ENCODE measurements around the gene DDI2.

DDI2 gene

DNA sequence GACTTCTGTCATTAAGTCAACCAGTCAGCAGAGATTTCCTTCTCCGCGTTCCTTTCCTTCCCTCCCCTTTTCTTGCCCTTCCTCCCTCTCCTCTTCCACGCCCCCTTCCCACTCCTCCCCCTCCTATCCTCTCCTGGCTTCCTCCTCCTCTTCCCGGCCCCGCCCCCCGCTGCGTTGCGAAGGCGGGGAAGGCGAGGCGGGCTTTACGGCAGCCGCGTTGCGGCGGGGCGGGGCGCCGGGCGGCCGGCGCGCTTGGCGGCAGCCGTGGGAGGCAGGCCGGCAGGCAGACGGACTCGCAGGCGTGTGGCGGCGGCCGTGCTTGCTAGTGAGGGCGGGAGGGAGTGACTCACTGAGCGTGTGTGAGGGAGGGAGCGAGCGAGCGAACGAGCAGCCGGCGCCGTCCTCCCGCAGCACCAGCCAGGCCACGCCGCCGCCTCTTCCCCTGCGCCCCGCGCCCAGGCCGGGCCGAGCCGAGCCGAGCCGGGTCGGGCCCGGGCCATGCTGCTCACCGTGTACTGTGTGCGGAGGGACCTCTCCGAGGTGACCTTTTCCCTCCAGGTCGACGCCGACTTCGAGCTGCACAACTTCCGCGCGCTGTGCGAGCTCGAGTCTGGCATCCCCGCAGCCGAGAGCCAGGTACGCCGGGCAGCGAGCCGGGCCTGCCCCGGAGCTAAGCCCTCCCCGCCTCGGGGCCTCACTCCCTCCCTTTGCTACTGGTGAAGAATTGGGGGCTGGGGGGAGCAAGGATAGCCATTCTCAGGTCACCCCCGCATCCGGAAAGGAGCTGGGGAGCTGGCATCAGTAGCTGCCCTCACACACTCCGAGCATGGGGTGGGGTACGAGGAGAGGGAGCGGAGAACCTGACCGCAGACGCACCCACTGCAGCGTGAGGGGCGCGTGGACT is at the start of gene DDI2 (continued):
- TF ChIP-seq, protein P1, sequence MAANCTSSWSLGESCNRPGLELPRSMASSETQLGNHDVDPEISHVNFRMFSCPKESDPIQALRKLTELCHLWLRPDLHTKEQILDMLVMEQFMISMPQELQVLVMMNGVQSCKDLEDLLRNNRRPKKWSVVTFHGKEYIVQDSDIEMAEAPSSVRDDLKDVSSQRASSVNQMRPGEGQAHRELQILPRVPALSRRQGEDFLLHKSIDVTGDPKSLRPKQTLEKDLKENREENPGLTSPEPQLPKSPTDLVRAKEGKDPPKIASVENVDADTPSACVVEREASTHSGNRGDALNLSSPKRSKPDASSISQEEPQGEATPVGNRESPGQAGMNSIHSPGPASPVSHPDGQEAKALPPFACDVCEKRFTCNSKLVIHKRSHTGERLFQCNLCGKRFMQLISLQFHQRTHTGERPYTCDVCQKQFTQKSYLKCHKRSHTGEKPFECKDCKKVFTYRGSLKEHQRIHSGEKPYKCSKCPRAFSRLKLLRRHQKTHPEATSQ (tag by site-specific recombination; IDR thresholded peaks at IDR 0.05) = 0 out of 2 replicates have a peak, but pooled peaks have one; percentile 17
- no peak for TF ChIP-seq SALL2 (tag by site-specific recombination; IDR thresholded peaks at IDR 0.05; ENCODE audit: borderline replicate concordance)
- TF ChIP-seq, protein P2, sequence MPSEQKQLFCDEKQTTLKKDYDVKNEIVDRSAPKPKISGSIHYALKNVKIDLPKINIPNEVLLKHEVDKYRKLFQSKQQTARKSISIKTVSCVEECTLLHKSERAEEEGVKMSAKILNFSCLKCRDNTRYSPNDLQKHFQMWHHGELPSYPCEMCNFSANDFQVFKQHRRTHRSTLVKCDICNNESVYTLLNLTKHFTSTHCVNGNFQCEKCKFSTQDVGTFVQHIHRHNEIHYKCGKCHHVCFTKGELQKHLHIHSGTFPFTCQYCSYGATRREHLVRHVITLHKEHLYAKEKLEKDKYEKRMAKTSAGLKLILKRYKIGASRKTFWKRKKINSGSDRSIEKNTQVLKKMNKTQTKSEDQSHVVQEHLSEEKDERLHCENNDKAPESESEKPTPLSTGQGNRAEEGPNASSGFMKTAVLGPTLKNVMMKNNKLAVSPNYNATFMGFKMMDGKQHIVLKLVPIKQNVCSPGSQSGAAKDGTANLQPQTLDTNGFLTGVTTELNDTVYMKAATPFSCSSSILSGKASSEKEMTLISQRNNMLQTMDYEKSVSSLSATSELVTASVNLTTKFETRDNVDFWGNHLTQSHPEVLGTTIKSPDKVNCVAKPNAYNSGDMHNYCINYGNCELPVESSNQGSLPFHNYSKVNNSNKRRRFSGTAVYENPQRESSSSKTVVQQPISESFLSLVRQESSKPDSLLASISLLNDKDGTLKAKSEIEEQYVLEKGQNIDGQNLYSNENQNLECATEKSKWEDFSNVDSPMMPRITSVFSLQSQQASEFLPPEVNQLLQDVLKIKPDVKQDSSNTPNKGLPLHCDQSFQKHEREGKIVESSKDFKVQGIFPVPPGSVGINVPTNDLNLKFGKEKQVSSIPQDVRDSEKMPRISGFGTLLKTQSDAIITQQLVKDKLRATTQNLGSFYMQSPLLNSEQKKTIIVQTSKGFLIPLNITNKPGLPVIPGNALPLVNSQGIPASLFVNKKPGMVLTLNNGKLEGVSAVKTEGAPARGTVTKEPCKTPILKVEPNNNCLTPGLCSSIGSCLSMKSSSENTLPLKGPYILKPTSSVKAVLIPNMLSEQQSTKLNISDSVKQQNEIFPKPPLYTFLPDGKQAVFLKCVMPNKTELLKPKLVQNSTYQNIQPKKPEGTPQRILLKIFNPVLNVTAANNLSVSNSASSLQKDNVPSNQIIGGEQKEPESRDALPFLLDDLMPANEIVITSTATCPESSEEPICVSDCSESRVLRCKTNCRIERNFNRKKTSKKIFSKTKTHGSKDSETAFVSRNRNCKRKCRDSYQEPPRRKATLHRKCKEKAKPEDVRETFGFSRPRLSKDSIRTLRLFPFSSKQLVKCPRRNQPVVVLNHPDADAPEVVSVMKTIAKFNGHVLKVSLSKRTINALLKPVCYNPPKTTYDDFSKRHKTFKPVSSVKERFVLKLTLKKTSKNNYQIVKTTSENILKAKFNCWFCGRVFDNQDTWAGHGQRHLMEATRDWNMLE (tag by site-specific recombination; conservative IDR thresholded peaks at IDR 0.05; ENCODE audit: low read depth) = no peak
- no peak for TF ChIP-seq GLI2 (tag by site-specific recombination; IDR thresholded peaks at IDR 0.05; ENCODE audit: borderline replicate concordance, low read depth)
- no peak for TF ChIP-seq HOXC10 (CRISPR knock-in tag; IDR thresholded peaks at IDR 0.05)
- TF ChIP-seq ZNF548 (tag by site-specific recombination; IDR thresholded peaks at IDR 0.05) = no peak
- TF ChIP-seq, protein P3, sequence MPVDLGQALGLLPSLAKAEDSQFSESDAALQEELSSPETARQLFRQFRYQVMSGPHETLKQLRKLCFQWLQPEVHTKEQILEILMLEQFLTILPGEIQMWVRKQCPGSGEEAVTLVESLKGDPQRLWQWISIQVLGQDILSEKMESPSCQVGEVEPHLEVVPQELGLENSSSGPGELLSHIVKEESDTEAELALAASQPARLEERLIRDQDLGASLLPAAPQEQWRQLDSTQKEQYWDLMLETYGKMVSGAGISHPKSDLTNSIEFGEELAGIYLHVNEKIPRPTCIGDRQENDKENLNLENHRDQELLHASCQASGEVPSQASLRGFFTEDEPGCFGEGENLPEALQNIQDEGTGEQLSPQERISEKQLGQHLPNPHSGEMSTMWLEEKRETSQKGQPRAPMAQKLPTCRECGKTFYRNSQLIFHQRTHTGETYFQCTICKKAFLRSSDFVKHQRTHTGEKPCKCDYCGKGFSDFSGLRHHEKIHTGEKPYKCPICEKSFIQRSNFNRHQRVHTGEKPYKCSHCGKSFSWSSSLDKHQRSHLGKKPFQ (tag by site-specific recombination; IDR thresholded peaks at IDR 0.05) = no peak
- no peak for TF ChIP-seq ZNF155 (tag by site-specific recombination; IDR thresholded peaks at IDR 0.05)
- no peak for TF ChIP-seq ZNF701 (tag by site-specific recombination; IDR thresholded peaks at IDR 0.05)
- no peak for TF ChIP-seq ZNF707 (tag by site-specific recombination; IDR thresholded peaks at IDR 0.05)
- TF ChIP-seq ZFP3 (tag by site-specific recombination; IDR thresholded peaks at IDR 0.05; ENCODE audit: low read depth) = no peak
- TF ChIP-seq, protein P4, sequence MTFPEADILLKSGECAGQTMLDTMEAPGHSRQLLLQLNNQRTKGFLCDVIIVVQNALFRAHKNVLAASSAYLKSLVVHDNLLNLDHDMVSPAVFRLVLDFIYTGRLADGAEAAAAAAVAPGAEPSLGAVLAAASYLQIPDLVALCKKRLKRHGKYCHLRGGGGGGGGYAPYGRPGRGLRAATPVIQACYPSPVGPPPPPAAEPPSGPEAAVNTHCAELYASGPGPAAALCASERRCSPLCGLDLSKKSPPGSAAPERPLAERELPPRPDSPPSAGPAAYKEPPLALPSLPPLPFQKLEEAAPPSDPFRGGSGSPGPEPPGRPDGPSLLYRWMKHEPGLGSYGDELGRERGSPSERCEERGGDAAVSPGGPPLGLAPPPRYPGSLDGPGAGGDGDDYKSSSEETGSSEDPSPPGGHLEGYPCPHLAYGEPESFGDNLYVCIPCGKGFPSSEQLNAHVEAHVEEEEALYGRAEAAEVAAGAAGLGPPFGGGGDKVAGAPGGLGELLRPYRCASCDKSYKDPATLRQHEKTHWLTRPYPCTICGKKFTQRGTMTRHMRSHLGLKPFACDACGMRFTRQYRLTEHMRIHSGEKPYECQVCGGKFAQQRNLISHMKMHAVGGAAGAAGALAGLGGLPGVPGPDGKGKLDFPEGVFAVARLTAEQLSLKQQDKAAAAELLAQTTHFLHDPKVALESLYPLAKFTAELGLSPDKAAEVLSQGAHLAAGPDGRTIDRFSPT (tag by site-specific recombination; IDR thresholded peaks at IDR 0.05) = peak; percentile 78
- TF ChIP-seq, protein P5, sequence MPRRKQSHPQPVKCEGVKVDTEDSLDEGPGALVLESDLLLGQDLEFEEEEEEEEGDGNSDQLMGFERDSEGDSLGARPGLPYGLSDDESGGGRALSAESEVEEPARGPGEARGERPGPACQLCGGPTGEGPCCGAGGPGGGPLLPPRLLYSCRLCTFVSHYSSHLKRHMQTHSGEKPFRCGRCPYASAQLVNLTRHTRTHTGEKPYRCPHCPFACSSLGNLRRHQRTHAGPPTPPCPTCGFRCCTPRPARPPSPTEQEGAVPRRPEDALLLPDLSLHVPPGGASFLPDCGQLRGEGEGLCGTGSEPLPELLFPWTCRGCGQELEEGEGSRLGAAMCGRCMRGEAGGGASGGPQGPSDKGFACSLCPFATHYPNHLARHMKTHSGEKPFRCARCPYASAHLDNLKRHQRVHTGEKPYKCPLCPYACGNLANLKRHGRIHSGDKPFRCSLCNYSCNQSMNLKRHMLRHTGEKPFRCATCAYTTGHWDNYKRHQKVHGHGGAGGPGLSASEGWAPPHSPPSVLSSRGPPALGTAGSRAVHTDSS (tag by site-specific recombination; IDR thresholded peaks at IDR 0.05) = peak; percentile 93
- no peak for TF ChIP-seq MZF1 (tag by site-specific recombination; IDR thresholded peaks at IDR 0.05; ENCODE audit: borderline replicate concordance)
- TF ChIP-seq ZNF174 (tag by site-specific recombination; IDR thresholded peaks at IDR 0.05) = no peak
- TF ChIP-seq, protein P6, sequence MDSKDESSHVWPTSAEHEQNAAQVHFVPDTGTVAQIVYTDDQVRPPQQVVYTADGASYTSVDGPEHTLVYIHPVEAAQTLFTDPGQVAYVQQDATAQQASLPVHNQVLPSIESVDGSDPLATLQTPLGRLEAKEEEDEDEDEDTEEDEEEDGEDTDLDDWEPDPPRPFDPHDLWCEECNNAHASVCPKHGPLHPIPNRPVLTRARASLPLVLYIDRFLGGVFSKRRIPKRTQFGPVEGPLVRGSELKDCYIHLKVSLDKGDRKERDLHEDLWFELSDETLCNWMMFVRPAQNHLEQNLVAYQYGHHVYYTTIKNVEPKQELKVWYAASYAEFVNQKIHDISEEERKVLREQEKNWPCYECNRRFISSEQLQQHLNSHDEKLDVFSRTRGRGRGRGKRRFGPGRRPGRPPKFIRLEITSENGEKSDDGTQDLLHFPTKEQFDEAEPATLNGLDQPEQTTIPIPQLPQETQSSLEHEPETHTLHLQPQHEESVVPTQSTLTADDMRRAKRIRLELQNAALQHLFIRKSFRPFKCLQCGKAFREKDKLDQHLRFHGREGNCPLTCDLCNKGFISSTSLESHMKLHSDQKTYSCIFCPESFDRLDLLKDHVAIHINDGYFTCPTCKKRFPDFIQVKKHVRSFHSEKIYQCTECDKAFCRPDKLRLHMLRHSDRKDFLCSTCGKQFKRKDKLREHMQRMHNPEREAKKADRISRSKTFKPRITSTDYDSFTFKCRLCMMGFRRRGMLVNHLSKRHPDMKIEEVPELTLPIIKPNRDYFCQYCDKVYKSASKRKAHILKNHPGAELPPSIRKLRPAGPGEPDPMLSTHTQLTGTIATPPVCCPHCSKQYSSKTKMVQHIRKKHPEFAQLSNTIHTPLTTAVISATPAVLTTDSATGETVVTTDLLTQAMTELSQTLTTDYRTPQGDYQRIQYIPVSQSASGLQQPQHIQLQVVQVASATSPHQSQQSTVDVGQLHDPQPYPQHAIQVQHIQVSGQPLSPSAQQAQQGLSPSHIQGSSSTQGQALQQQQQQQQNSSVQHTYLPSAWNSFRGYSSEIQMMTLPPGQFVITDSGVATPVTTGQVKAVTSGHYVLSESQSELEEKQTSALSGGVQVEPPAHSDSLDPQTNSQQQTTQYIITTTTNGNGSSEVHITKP (tag by site-specific recombination; IDR thresholded peaks at IDR 0.05) = peak; percentile 100
- TF ChIP-seq, protein P7, sequence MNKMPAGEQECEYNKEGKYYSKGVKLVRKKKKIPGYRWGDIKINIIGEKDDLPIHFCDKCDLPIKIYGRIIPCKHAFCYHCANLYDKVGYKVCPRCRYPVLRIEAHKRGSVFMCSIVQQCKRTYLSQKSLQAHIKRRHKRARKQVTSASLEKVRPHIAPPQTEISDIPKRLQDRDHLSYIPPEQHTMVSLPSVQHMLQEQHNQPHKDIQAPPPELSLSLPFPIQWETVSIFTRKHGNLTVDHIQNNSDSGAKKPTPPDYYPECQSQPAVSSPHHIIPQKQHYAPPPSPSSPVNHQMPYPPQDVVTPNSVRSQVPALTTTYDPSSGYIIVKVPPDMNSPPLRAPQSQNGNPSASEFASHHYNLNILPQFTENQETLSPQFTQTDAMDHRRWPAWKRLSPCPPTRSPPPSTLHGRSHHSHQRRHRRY (tag by site-specific recombination; IDR thresholded peaks at IDR 0.05) = no peak
- TF ChIP-seq, protein P8, sequence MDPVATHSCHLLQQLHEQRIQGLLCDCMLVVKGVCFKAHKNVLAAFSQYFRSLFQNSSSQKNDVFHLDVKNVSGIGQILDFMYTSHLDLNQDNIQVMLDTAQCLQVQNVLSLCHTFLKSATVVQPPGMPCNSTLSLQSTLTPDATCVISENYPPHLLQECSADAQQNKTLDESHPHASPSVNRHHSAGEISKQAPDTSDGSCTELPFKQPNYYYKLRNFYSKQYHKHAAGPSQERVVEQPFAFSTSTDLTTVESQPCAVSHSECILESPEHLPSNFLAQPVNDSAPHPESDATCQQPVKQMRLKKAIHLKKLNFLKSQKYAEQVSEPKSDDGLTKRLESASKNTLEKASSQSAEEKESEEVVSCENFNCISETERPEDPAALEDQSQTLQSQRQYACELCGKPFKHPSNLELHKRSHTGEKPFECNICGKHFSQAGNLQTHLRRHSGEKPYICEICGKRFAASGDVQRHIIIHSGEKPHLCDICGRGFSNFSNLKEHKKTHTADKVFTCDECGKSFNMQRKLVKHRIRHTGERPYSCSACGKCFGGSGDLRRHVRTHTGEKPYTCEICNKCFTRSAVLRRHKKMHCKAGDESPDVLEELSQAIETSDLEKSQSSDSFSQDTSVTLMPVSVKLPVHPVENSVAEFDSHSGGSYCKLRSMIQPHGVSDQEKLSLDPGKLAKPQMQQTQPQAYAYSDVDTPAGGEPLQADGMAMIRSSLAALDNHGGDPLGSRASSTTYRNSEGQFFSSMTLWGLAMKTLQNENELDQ (tag by site-specific recombination; IDR thresholded peaks at IDR 0.05; ENCODE audit: low read depth) = no peak
